Measurements from ENCODE around the gene HCN3. TPM values are rescaled to one million over a fixed set of nuclear protein-coding genes. Genes with fewer than 3 reads are reported as not detected.
A peak's percentile ranks its signal among the peaks of the same experiment; 100 is the strongest.

HCN3 gene
- total and polyA plus RNA-seq, 2 of the 13 experiments (the other 11 are each of a cell fraction or from before 2014, with no cell fraction given) = 2.4 to 10.2 TPM

GRCh38 chr1:155322953-155323728 is 45.9 kb downstream of the HCN3 start (continued):
- TF ChIP-seq CHD4 (IDR thresholded peaks at IDR 0.05; ENCODE audit: borderline replicate concordance, low read length) = no peak
- no peak for TF ChIP-seq ATF6 (CRISPR knock-in tag; conservative IDR thresholded peaks at IDR 0.05)
- no peak for TF ChIP-seq SP5 (CRISPR knock-in tag; IDR thresholded peaks at IDR 0.05; ENCODE audit: borderline replicate concordance, low read depth)
- no peak for TF ChIP-seq ELF4 (CRISPR knock-in tag; IDR thresholded peaks at IDR 0.05; ENCODE audit: borderline replicate concordance)
- TF ChIP-seq MEIS2 (CRISPR knock-in tag; IDR thresholded peaks at IDR 0.05) = peak; percentile 37; the same call in 1 of the 2 replicates
- TF ChIP-seq ZNF629 (CRISPR knock-in tag; conservative IDR thresholded peaks at IDR 0.05) = no peak
- 0 out of 2 replicates have a peak, but pooled peaks have one; percentile 67 for TF ChIP-seq ZNF446 (CRISPR knock-in tag; IDR thresholded peaks at IDR 0.05)
- TF ChIP-seq RBM39 (IDR thresholded peaks at IDR 0.05; ENCODE audit: low read depth, low read length, poor library complexity, severe bottlenecking) = peak; percentile 89
- TF ChIP-seq ZNF335 (CRISPR knock-in tag; IDR thresholded peaks at IDR 0.05) = no peak
- no peak for TF ChIP-seq RBM22 (optimal IDR thresholded peaks at IDR 0.05; ENCODE audit: low read length)
- no peak for TF ChIP-seq GFI1 (CRISPR knock-in tag; IDR thresholded peaks at IDR 0.05; ENCODE audit: borderline replicate concordance)
- TF ChIP-seq ZNF350 (CRISPR knock-in tag; IDR thresholded peaks at IDR 0.05; ENCODE audit: borderline replicate concordance, low read depth) = peak; percentile 46; the same call in 1 of the 2 replicates
- no peak for TF ChIP-seq ZBTB21 (CRISPR knock-in tag; IDR thresholded peaks at IDR 0.05)
- peak; percentile 19; the same call in 1 of the 2 replicates for TF ChIP-seq SP4 (CRISPR knock-in tag; IDR thresholded peaks at IDR 0.05)
- no peak for TF ChIP-seq NR2F2 (IDR thresholded peaks at IDR 0.05; ENCODE audit: borderline replicate concordance, low read depth)
- no peak for TF ChIP-seq KLF13 (CRISPR knock-in tag; IDR thresholded peaks at IDR 0.05)
- no peak for TF ChIP-seq ZNF576 (CRISPR knock-in tag; IDR thresholded peaks at IDR 0.05)
- no peak for TF ChIP-seq FOSL1 (CRISPR knock-in tag; IDR thresholded peaks at IDR 0.05; ENCODE audit: borderline replicate concordance)
- no peak for TF ChIP-seq ZNF101 (CRISPR knock-in tag; IDR thresholded peaks at IDR 0.05; ENCODE audit: borderline replicate concordance, low read depth)
- TF ChIP-seq HMG20A (CRISPR knock-in tag; IDR thresholded peaks at IDR 0.05; ENCODE audit: borderline replicate concordance) = no peak
- no peak for TF ChIP-seq MEF2D (CRISPR knock-in tag; IDR thresholded peaks at IDR 0.05)
- TF ChIP-seq NR1H2 (CRISPR knock-in tag; IDR thresholded peaks at IDR 0.05; ENCODE audit: borderline replicate concordance, low read depth) = no peak
- peak; percentile 62 for TF ChIP-seq SP2 (CRISPR knock-in tag; IDR thresholded peaks at IDR 0.05)
- no peak for TF ChIP-seq ARNT (IDR thresholded peaks at IDR 0.05)
- TF ChIP-seq ZNF180 (CRISPR knock-in tag; IDR thresholded peaks at IDR 0.05; ENCODE audit: borderline replicate concordance, low read depth) = no peak
- no peak for TF ChIP-seq SSRP1 (CRISPR knock-in tag; IDR thresholded peaks at IDR 0.05)
- no peak for TF ChIP-seq RBAK (CRISPR knock-in tag; IDR thresholded peaks at IDR 0.05)
- no peak for TF ChIP-seq ZFP36 (IDR thresholded peaks at IDR 0.05; ENCODE audit: borderline replicate concordance, low read depth, low read length, partially characterized antibody)
- 0 out of 2 replicates have a peak, but pooled peaks have one; percentile 48 for TF ChIP-seq POGK (CRISPR knock-in tag; conservative IDR thresholded peaks at IDR 0.05)
